Measurements from ENCODE around the gene ZDHHC20. TPM values are rescaled to one million over a fixed set of nuclear protein-coding genes. Genes with fewer than 3 reads are reported as not detected.
"Not testable (repeated sequence)": the region's sequence is repeated elsewhere in the genome, so short reads cannot be mapped to it uniquely, and the experiment has no call there.

The ZDHHC20 gene
- total and polyA plus RNA-seq, 9 donors, result 16.3 to 54.2 (median 32.1) TPM

GRCh38 chr13:21429211-21429610 lies 29.9 kb downstream of the ZDHHC20 start:
- no peak for DNase-seq
- Histone ChIP-seq H3K9me3 (no peaks in the 10 kb centered on the region), H3K27me3 (no peaks in the 10 kb centered on the region), H3K4me1 (ENCODE audit: insufficient read depth) (no peaks in the 10 kb centered on the region), H3K36me3 (no peaks in the 10 kb centered on the region), H3K27ac (no peak overlapping the region), H3K4me3 (no peak overlapping the region)
- TF ChIP-seq CTCF (IDR thresholded peaks at IDR 0.05), result no peak
- TF ChIP-seq POLR2A (IDR thresholded peaks at IDR 0.05), result no peak
- TF ChIP-seq EP300 (IDR thresholded peaks at IDR 0.05), result no peak
- intact Hi-C loops (cut with DNase I), result no loop called here
- 67 to 95% (median 68%) methylated on average over 2 of the region's 2 CpGs for WGBS, 3 donors

- 91 to 95% (median 94%) methylated on average over 2 of the region's 2 CpGs for WGBS, 3 donors
- TF ChIP-seq POLR2A (IDR thresholded peaks at IDR 0.05) (no peak), CTCF (IDR thresholded peaks at IDR 0.05) (no peak), EP300 (IDR thresholded peaks at IDR 0.05) (no peak)
- intact Hi-C loops (cut with DNase I), result no loop called here
- no peak for DNase-seq
- no peaks in the 10 kb centered on the region for H3K4me1 ChIP-seq (ENCODE audit: insufficient read depth)
- H3K9me3 ChIP-seq, result no peaks in the 10 kb centered on the region
- H3K36me3 ChIP-seq, result no peaks in the 10 kb centered on the region
- no peak overlapping the region for H3K4me3 ChIP-seq
- H3K27ac ChIP-seq, result no peak overlapping the region
- H3K27me3 ChIP-seq, result no peaks in the 10 kb centered on the region
Observed at GRCh38 chr13:21427741-21428140, 31.4 kb downstream of the ZDHHC20 start.

- Histone ChIP-seq H3K27me3 (no peaks in the 10 kb centered on the region), H3K9me3 (no peaks in the 10 kb centered on the region), H3K4me1 (ENCODE audit: insufficient read depth) (no peaks in the 10 kb centered on the region), H3K4me3 (no peak overlapping the region), H3K27ac (no peak overlapping the region), H3K36me3 (no peaks in the 10 kb centered on the region)
- intact Hi-C loops (cut with DNase I), result no loop called here
- no peak for TF ChIP-seq CTCF (IDR thresholded peaks at IDR 0.05)
- TF ChIP-seq EP300 (IDR thresholded peaks at IDR 0.05), result no peak
- TF ChIP-seq POLR2A (IDR thresholded peaks at IDR 0.05), result no peak
- no peak for DNase-seq
- 86 to 91% (median 89%) methylated on average over 1 of the region's 1 CpG for WGBS, 3 donors
Observed at GRCh38 chr13:21426238-21426637, 32.9 kb downstream of the ZDHHC20 start.

- H3K27ac ChIP-seq, result no peak overlapping the region
- H3K9me3 ChIP-seq, result no peaks in the 10 kb centered on the region
- no peak for TF ChIP-seq CTCF (IDR thresholded peaks at IDR 0.05)
- TF ChIP-seq POLR2A (IDR thresholded peaks at IDR 0.05), result no peak
- TF ChIP-seq EP300 (IDR thresholded peaks at IDR 0.05), result no peak
- H3K4me1 ChIP-seq (ENCODE audit: insufficient read depth), result no peaks in the 10 kb centered on the region
- no peaks in the 10 kb centered on the region for H3K36me3 ChIP-seq
- no peak for DNase-seq
- intact Hi-C loops (cut with DNase I), result no loop called here
- H3K27me3 ChIP-seq, result no peaks in the 10 kb centered on the region
- no peak overlapping the region for H3K4me3 ChIP-seq
- 63 to 70% (median 63%) methylated on average over 3 of the region's 3 CpGs for WGBS, 3 donors
Observed at GRCh38 chr13:21420706-21421105, 38.4 kb downstream of the ZDHHC20 start.

GRCh38 chr13:21413013-21413412 lies 46.1 kb downstream of the ZDHHC20 start:
- Histone ChIP-seq H3K27me3 (no peaks in the 10 kb centered on the region), H3K36me3 (no peaks in the 10 kb centered on the region), H3K4me3 (no peak overlapping the region), H3K9me3 (no peaks in the 10 kb centered on the region), H3K4me1 (ENCODE audit: insufficient read depth) (no peaks in the 10 kb centered on the region), H3K27ac (no peak overlapping the region)
- no peak for TF ChIP-seq POLR2A (IDR thresholded peaks at IDR 0.05)
- intact Hi-C loops (cut with DNase I), result no loop called here
- WGBS, 3 donors, result 61 to 76% (median 75%) methylated on average over 1 of the region's 1 CpG
- no peak for DNase-seq

- H3K4me1 ChIP-seq (ENCODE audit: insufficient read depth); H3K9me3 ChIP-seq; intact Hi-C loops (cut with DNase I); H3K4me3 ChIP-seq; H3K36me3 ChIP-seq; H3K27ac ChIP-seq; H3K27me3 ChIP-seq; DNase-seq: not testable (repeated sequence)
- 69 to 92% (median 75%) methylated on average over 2 of the region's 2 CpGs for WGBS, 3 donors
Observed at GRCh38 chr13:21410453-21410852, 48.6 kb downstream of the ZDHHC20 start.

Measured in ovary (tissue), 9 donors.